ENCODE data around the gene SAG.
"Not testable (repeated sequence)": the region's sequence is repeated elsewhere in the genome, so short reads cannot be mapped to it uniquely, and the experiment has no call there.

The SAG gene

GRCh38 chr2:233369897-233370685 lies 62.5 kb downstream of the SAG start:
- ChIA-PET CTCF (interaction anchor here (1.7 kb wide), 1 partner anchor 9 kb away, joined by 4 read pairs; no protein-coding TSS in a partner anchor), POLR2A (no interaction called here)
- DNase-seq (ENCODE audit: extremely low spot score): no peak
- TF ChIP-seq, protein P1, sequence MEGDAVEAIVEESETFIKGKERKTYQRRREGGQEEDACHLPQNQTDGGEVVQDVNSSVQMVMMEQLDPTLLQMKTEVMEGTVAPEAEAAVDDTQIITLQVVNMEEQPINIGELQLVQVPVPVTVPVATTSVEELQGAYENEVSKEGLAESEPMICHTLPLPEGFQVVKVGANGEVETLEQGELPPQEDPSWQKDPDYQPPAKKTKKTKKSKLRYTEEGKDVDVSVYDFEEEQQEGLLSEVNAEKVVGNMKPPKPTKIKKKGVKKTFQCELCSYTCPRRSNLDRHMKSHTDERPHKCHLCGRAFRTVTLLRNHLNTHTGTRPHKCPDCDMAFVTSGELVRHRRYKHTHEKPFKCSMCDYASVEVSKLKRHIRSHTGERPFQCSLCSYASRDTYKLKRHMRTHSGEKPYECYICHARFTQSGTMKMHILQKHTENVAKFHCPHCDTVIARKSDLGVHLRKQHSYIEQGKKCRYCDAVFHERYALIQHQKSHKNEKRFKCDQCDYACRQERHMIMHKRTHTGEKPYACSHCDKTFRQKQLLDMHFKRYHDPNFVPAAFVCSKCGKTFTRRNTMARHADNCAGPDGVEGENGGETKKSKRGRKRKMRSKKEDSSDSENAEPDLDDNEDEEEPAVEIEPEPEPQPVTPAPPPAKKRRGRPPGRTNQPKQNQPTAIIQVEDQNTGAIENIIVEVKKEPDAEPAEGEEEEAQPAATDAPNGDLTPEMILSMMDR (IDR thresholded peaks at IDR 0.05; ENCODE audit: control extremely low read depth, extremely low read depth, low read depth, missing control alignments): no peak

DNA sequence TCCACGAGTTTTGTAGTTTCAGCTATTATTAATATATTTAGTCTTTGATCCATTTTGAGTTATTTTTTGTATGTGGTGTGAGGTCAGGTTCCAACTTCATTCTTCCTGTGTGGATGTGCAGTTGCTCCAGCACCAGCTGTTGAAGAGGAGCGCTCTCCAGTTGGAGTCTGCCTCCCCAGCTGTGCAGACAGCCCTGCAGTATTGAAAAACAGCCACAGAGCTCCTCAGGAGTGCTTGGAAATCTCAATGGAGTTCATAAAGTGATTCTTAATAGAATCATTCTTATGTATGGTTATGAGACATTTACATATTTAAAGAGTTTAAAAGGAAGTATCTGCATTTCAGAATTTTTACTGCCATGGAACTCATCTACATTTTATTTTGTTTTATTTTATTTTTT lies 64.0 kb downstream of the SAG start:
- DNase-seq (ENCODE audit: extremely low spot score): no peak
- ChIA-PET CTCF (interaction anchor here (1.3 to 2.3 kb wide), 4 partner anchors 10 to 120 kb away, joined by 3 to 9 read pairs (median 5); partner anchors contain the start of gene ATG16L1), POLR2A (no interaction called here)
- TF ChIP-seq, protein P1 (IDR thresholded peaks at IDR 0.05; ENCODE audit: control extremely low read depth, extremely low read depth, low read depth, missing control alignments): no peak

- ChIA-PET CTCF (interaction anchor here (1.3 to 2.3 kb wide), 6 partner anchors 9 to 71 kb away, joined by 3 to 9 read pairs (median 6); partner anchors contain the start of gene DGKD), POLR2A (no interaction called here)
- DNase-seq (ENCODE audit: extremely low spot score): no peak
- TF ChIP-seq, protein P1 (IDR thresholded peaks at IDR 0.05; ENCODE audit: control extremely low read depth, extremely low read depth, low read depth, missing control alignments): no peak
Observed at GRCh38 chr2:233372855-233373254, 65.2 kb downstream of the SAG start.

GRCh38 chr2:233373316-233373715 lies 65.7 kb downstream of the SAG start:
- ChIA-PET POLR2A (no interaction called here), CTCF (interaction anchor here (1.3 to 2.7 kb wide), 6 partner anchors 9 to 71 kb away, joined by 3 to 9 read pairs (median 7); partner anchors contain the start of gene DGKD)
- TF ChIP-seq, protein P1 (IDR thresholded peaks at IDR 0.05; ENCODE audit: control extremely low read depth, extremely low read depth, low read depth, missing control alignments): no peak
- DNase-seq (ENCODE audit: extremely low spot score): no peak

- CTCF ChIA-PET: interaction anchor here (1.2 to 2.7 kb wide), 2 partner anchors 9 to 10 kb away, joined by 4 to 8 read pairs; no protein-coding TSS in a partner anchor
- DNase-seq (ENCODE audit: extremely low spot score); POLR2A ChIA-PET: not testable (repeated sequence)
Observed at GRCh38 chr2:233374776-233375175, 67.2 kb downstream of the SAG start.

- POLR2A ChIA-PET: no interaction called here
- CTCF ChIA-PET: interaction anchor here (0.8 to 2.7 kb wide), 5 partner anchors 9 to 43 kb away, joined by 3 to 8 read pairs (median 3); no protein-coding TSS in a partner anchor
- TF ChIP-seq, protein P1 (IDR thresholded peaks at IDR 0.05; ENCODE audit: control extremely low read depth, extremely low read depth, low read depth, missing control alignments): no peak
- DNase-seq (ENCODE audit: extremely low spot score): no peak
Observed at GRCh38 chr2:233375490-233376314, 68.1 kb downstream of the SAG start.

Measured in GM10248 (cell line).